Measurements from ENCODE around the gene GIPC3.

- TF ChIP-seq CTCF (IDR thresholded peaks at IDR 0.05; ENCODE audit: low read depth, low read length) (no peak), EZH2phosphoT487 (IDR thresholded peaks at IDR 0.05; ENCODE audit: low read depth) (no peak)
These were observed 49.7 kb upstream of the GIPC3 start for GRCh38 chr19:3535563-3535965.
